Mesendoderm (in vitro differentiated cells): Measurements from ENCODE around the gene MYH7.

ENCODE experiments used
- DNase-seq: peaks from one replicate; pipeline ENCODE4 v3.0.0; 2013
- H2AK5ac ChIP-seq: 2 replicates; pipeline ENCODE4 v1.6.1; 2013; ENCODE audit warnings: low read length, inconsistent platforms
- H2BK120ac ChIP-seq: 2 replicates; pipeline ENCODE4 v1.6.1; 2013; ENCODE audit warnings: low read depth, mild to moderate bottlenecking, low read length, moderate library complexity, mixed read lengths
- H2BK15ac ChIP-seq: replicated peaks from 2 replicates; pipeline ENCODE4 v1.6.1; 2013; ENCODE audit warnings: low read depth, mild to moderate bottlenecking, moderate library complexity
- H2BK5ac ChIP-seq: 2 replicates; pipeline ENCODE4 v1.6.1; 2013; ENCODE audit warnings: low read length, inconsistent platforms
- H3K18ac ChIP-seq: 2 replicates; pipeline ENCODE4 v1.6.1; 2013; ENCODE audit warnings: mild to moderate bottlenecking, low read length, mixed read lengths
- H3K23ac ChIP-seq: one replicate; pipeline ENCODE4 v1.6.1; 2013; ENCODE audit warnings: low read length
- H3K27ac ChIP-seq: 2 replicates; pipeline ENCODE4 v1.5.1; 2013; ENCODE audit warnings: low read depth, mild to moderate bottlenecking, inconsistent platforms, low read length, moderate library complexity
- H3K27me3 ChIP-seq: 2 replicates; pipeline ENCODE4 v1.6.1; 2013; ENCODE audit warnings: low read length, control low read depth, mild to moderate bottlenecking, inconsistent platforms; ENCODE audit not compliant: insufficient read depth, poor library complexity
- H3K36me3 ChIP-seq: 2 replicates; pipeline ENCODE4 v1.6.1; 2013; ENCODE audit warnings: low read length, inconsistent platforms; ENCODE audit not compliant: control insufficient read depth, insufficient read depth
- H3K4ac ChIP-seq: one replicate; pipeline ENCODE4 v1.6.1; 2013; ENCODE audit warnings: low read depth, mild to moderate bottlenecking, low read length, moderate library complexity
- H3K4me1 ChIP-seq: 2 replicates; pipeline ENCODE4 v1.6.1; 2013; ENCODE audit warnings: low read depth, low read length, inconsistent platforms; ENCODE audit not compliant: control insufficient read depth
- H3K4me2 ChIP-seq: 2 replicates; pipeline ENCODE4 v1.6.1; 2013; ENCODE audit warnings: low read length
- H3K4me3 ChIP-seq: 2 replicates; pipeline ENCODE4 v1.5.1; 2013; ENCODE audit warnings: mild to moderate bottlenecking, low read length
- H3K56ac ChIP-seq: one replicate; pipeline ENCODE4 v1.6.1; 2013; ENCODE audit warnings: low read length
- H3K79me1 ChIP-seq: 2 replicates; pipeline ENCODE4 v1.6.1; 2013; ENCODE audit warnings: low read length, inconsistent platforms
- H3K79me2 ChIP-seq: 2 replicates; pipeline ENCODE4 v1.6.1; 2013; ENCODE audit warnings: mild to moderate bottlenecking, low read length; ENCODE audit not compliant: control insufficient read depth, insufficient read depth
- H3K9ac ChIP-seq: 2 replicates; pipeline ENCODE4 v1.6.1; 2013; ENCODE audit warnings: low read length, inconsistent platforms
- H4K5ac ChIP-seq: one replicate; pipeline ENCODE4 v1.6.1; 2013; ENCODE audit warnings: low read length
- H4K8ac ChIP-seq: one replicate; pipeline ENCODE4 v1.6.1; 2013; ENCODE audit warnings: low read depth, mild to moderate bottlenecking, control low read depth, low read length, moderate library complexity
- WGBS: extraction: QIAGEN DNeasy Blood & Tissue Kit; methylation state at CpG from one replicate; pipeline ENCODE4 v1.1.7; 2013; ENCODE audit warnings: low lambda C conversion rate, missing lambda C conversion rate; ENCODE audit not compliant: insufficient coverage; ENCODE audit errors: extremely low coverage; 5-methylcytosine and 5-hydroxymethylcytosine counted together

Gene MYH7

DNA sequence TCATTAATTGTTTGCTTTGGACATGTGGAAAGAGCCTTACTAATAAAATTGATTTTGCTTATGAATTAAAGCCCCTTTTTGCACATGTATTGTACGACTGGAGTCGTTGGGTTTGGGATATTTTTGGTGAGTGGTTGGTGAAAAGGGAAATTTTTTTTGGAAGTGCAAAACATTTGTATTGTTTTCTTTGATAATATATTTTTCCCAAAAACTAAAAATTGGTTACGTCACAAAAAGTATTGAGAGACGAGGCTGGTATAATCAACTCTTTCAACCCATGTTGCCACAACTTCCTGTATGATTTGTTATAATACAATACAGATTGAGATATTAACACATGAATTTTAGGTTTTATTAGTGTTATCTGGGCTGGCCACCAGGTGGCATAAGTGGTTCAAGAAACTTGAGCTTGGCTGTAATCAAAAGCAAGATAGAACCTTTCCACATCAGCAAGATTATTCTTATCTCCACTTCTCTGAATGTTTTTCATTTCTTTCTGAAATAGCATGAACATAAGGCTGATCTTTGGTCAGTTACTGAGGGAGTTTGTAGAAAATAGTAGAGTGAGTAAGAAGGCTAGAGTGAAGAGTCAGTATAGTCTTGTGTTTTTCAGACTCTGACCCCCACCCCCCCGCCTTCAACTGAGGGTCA, 42.8 kb upstream of the MYH7 start:
- H2AK5ac ChIP-seq: no peak overlapping the region
- no peak overlapping the region for H2BK5ac ChIP-seq
- no peaks in the 10 kb centered on the region for H3K79me2 ChIP-seq
- no peaks in the 10 kb centered on the region for H3K27me3 ChIP-seq
- no peak overlapping the region for H2BK15ac ChIP-seq
- no peak overlapping the region for H2BK120ac ChIP-seq
- no peak overlapping the region for H3K27ac ChIP-seq
- H3K36me3 ChIP-seq: peaks cover 8% of the 10 kb centered on the region
- DNase-seq: peak; percentile 53
- H3K18ac ChIP-seq: no peak overlapping the region
- no peak overlapping the region for H4K5ac ChIP-seq
- no peak overlapping the region for H3K9ac ChIP-seq
- H3K4me1 ChIP-seq: peaks cover 3% of the 10 kb centered on the region
- no peak overlapping the region for H3K4ac ChIP-seq
- H4K8ac ChIP-seq: no peak overlapping the region
- H3K4me2 ChIP-seq: no peak overlapping the region
- no peak overlapping the region for H3K23ac ChIP-seq
- H3K79me1 ChIP-seq: no peaks in the 10 kb centered on the region
- H3K56ac ChIP-seq: no peak overlapping the region
- H3K4me3 ChIP-seq: no peak overlapping the region
- 100% methylated on average over 2 of the region's 5 CpGs for WGBS

DNA sequence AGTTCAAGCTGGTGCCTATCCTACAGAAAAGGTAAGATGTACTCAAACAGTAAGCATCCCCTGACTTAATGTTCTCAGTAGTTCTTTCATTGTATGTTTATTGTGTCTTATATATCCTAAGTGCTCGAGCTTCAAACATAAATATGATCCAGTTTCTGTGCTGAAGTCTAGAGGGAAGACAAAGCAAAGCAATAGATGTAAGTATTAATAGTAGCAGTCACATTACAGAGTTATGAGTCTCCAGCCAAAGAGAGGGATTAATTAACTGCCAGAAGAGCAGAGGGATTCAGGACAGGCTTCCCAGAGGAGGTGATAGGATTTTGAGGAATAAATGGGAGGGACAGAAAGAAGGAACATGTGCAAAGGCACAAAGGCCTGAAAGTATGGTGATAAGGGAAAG, 35.5 kb upstream of the MYH7 start:
- Histone ChIP-seq H3K79me2 (peaks cover 10% of the 10 kb centered on the region), H4K5ac (no peak overlapping the region), H3K23ac (no peak overlapping the region), H3K18ac (no peak overlapping the region), H3K4me2 (no peak overlapping the region), H3K4ac (no peak overlapping the region), H3K9ac (no peak overlapping the region), H3K27me3 (no peaks in the 10 kb centered on the region), H2AK5ac (no peak overlapping the region), H3K4me3 (no peak overlapping the region), H3K4me1 (no peaks in the 10 kb centered on the region), H4K8ac (no peak overlapping the region), H3K56ac (no peak overlapping the region), H2BK5ac (no peak overlapping the region), H2BK15ac (no peak overlapping the region), H3K36me3 (peaks cover 2% of the 10 kb centered on the region), H2BK120ac (no peak overlapping the region), H3K79me1 (peaks cover 7% of the 10 kb centered on the region), H3K27ac (no peak overlapping the region)
- no CpG with 5 or more reads among the region's 1 CpG for WGBS
- no peak for DNase-seq

GRCh38 chr14:23469906-23470403, 34.5 kb upstream of the MYH7 start:
- Histone ChIP-seq H3K18ac (no peak overlapping the region), H3K4me1 (no peaks in the 10 kb centered on the region), H3K4me3 (peak overlapping the region; percentile 97), H3K79me2 (peaks cover 10% of the 10 kb centered on the region), H2AK5ac (no peak overlapping the region), H3K4ac (no peak overlapping the region), H3K4me2 (peak overlapping the region; percentile 52), H3K56ac (peak overlapping the region; percentile 98), H2BK5ac (no peak overlapping the region), H4K8ac (no peak overlapping the region), H3K27ac (no peak overlapping the region), H4K5ac (no peak overlapping the region), H3K27me3 (no peaks in the 10 kb centered on the region), H3K9ac (peak overlapping the region; percentile 97), H2BK15ac (no peak overlapping the region), H3K23ac (no peak overlapping the region), H3K36me3 (peaks cover 2% of the 10 kb centered on the region), H2BK120ac (no peak overlapping the region), H3K79me1 (peaks cover 7% of the 10 kb centered on the region)
- no CpG with 5 or more reads among the region's 11 CpGs for WGBS
- DNase-seq: no peak

DNA sequence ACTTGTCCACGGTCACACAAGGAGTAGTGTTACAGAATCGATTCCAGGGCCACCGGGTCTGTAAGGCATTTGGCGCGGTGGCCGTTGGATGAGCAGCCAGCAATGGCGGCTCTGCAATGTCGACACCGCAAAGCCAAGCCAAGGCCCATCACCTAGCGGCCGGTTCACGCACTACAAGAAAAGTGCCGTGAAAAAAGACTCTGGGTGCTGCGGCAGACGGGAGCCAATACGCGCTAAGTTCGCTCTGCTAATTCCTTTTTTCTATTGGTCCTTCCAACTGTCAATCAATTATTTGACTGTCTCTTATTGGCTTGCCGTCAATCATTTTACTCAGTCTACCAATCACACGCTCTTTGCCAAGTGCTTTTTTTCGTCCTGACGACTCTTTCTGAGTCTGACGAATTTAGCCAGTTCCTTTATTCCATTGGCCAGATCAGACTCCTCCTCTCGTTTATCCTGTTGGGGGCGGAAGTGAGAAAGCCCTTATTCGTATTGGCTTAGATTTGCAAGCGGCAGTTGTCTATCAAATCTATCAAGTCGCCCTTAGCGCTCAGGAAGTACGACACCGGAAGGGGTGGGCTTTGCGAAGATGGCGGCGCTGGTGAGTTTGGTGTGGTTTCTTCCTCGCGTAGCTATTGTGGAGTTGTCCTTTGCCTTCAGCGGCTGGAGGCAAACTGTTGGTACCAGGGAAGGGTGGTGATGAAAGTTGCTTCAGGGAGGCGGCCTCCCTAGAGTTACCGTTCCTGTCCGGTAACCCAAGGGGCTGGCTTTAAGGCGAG, 33.9 kb upstream of the MYH7 start, which contains the start of gene NGDN:
Gene NGDN, plus strand, starts transcription at position 577 of the 779 bp plus-strand sequence. Its CDS starts 13 bp downstream, at position 590.
- Histone ChIP-seq H3K79me2 (peaks cover 10% of the 10 kb centered on the region), H3K56ac (peak within 1 kb of the TSS; percentile 98), H3K4me2 (peak within 1 kb of the TSS; percentile 57), H4K8ac (peak within 1 kb of the TSS; percentile 91), H3K27ac (no peak within 1 kb of the TSS), H3K9ac (peak within 1 kb of the TSS; percentile 97), H3K4me3 (peak within 1 kb of the TSS; percentile 97), H3K4me1 (no peaks in the 10 kb centered on the region), H3K18ac (peak within 1 kb of the TSS; percentile 71), H2BK120ac (no peak within 1 kb of the TSS), H3K27me3 (no peaks in the 10 kb centered on the region), H2BK5ac (no peak within 1 kb of the TSS), H2BK15ac (no peak within 1 kb of the TSS), H3K23ac (no peak within 1 kb of the TSS), H4K5ac (peak within 1 kb of the TSS; percentile 99), H3K36me3 (peaks cover 2% of the 10 kb centered on the region), H3K79me1 (peaks cover 7% of the 10 kb centered on the region), H3K4ac (peak within 1 kb of the TSS; percentile 38), H2AK5ac (no peak within 1 kb of the TSS)
- WGBS: no CpG with 5 or more reads among the region's 41 CpGs
- peak; percentile 100 for DNase-seq

GRCh38 chr14:23468704-23469126, 33.3 kb upstream of the MYH7 start:
- Histone ChIP-seq H3K27me3 (no peaks in the 10 kb centered on the region), H2BK5ac (no peak overlapping the region), H3K4me3 (peak overlapping the region; percentile 21), H4K8ac (peak overlapping the region; percentile 91), H2BK15ac (no peak overlapping the region), H3K4me2 (peak overlapping the region; percentile 57), H3K79me2 (peaks cover 10% of the 10 kb centered on the region), H2BK120ac (no peak overlapping the region), H3K36me3 (no peaks in the 10 kb centered on the region), H3K18ac (peak overlapping the region; percentile 71), H3K4ac (peak overlapping the region; percentile 38), H3K4me1 (no peaks in the 10 kb centered on the region), H3K23ac (no peak overlapping the region), H2AK5ac (no peak overlapping the region), H3K79me1 (peaks cover 7% of the 10 kb centered on the region), H3K56ac (peak overlapping the region; percentile 85), H4K5ac (peak overlapping the region; percentile 99), H3K27ac (no peak overlapping the region), H3K9ac (peak overlapping the region; percentile 57)
- no CpG with 5 or more reads among the region's 15 CpGs for WGBS
- no peak for DNase-seq
